ENCODE measurements around the gene MATN1.

DNA sequence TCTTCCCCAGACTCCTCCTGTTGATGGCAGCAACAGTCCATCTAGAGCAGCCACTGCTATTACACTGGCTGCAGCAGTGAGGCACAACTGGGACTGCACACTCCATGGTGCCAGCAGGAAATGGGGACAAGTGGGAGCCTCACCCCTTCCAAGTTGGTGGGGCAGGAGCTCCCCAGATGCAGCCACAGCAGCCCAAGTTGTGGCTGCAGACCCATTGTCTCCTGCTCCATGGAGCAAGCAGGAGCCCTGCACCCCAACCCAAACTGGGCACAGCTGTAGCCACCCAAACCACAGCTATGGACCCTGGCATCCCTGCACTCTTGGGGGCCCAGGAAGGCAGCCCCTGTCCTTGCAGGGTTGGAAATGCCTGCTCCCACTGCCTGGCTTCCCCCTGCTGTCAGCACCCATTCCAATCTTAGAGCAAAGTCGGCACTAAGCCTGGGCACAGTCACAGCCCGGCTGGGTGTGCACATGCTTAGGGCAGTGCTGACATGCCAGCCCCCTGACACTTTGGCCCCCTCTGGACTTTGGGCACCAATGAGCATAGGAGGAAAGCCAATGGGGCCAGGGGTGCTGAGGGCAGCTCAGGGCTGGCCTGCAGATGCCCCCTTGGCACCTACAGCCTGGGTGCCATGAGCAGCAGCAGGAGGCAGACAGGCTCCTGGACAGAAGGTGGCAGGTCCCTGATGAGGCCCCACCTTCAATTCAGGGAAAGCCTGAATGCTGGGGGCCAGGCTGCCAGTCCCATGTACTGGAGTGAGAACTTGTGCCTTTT lies 44.0 kb downstream of the MATN1 start:
- TF ChIP-seq EP300 (IDR thresholded peaks at IDR 0.05): no peak
- TF ChIP-seq, protein P1, sequence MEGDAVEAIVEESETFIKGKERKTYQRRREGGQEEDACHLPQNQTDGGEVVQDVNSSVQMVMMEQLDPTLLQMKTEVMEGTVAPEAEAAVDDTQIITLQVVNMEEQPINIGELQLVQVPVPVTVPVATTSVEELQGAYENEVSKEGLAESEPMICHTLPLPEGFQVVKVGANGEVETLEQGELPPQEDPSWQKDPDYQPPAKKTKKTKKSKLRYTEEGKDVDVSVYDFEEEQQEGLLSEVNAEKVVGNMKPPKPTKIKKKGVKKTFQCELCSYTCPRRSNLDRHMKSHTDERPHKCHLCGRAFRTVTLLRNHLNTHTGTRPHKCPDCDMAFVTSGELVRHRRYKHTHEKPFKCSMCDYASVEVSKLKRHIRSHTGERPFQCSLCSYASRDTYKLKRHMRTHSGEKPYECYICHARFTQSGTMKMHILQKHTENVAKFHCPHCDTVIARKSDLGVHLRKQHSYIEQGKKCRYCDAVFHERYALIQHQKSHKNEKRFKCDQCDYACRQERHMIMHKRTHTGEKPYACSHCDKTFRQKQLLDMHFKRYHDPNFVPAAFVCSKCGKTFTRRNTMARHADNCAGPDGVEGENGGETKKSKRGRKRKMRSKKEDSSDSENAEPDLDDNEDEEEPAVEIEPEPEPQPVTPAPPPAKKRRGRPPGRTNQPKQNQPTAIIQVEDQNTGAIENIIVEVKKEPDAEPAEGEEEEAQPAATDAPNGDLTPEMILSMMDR (IDR thresholded peaks at IDR 0.05): no peak

Measured in suprapubic skin (tissue), 3 donors.